IMR-90 (cell line): ENCODE measurements around the gene ANKRD40. TPM values are rescaled to one million over a fixed set of nuclear protein-coding genes. Genes with fewer than 3 reads are reported as not detected.

Experiments
- ATAC-seq: fragments of 200-7000 bp; cut with Tn5 transposase; 2 replicates; pipeline ENCODE4 v1.9.1; 2020; ENCODE audit warnings: low read depth, mild to moderate bottlenecking, moderate library complexity
- BruUV-seq: library from RNA; stranded (reverse); fragments of 400-500 nt; replicated peaks from 2 replicates; lab custom pipeline; 2021; lab: Mats Ljungman, UMichigan
- CTCF ChIA-PET: fragments of 300-600 bp; formaldehyde crosslinking; extraction: SDS; loops from one replicate; lab custom pipeline; 2021; ENCODE audit warnings: antibody characterized with exemption; lab: Yijun Ruan, JAX
- POLR2A ChIA-PET: fragments of 300-600 bp; sonication (Branson Sonifier 250); formaldehyde crosslinking; loops from one replicate; lab custom pipeline; 2022; ENCODE audit warnings: antibody characterized with exemption; ENCODE audit not compliant: unreplicated experiment; lab: Charles Lee
- DNase-seq: peaks from one replicate; pipeline ENCODE4 v3.0.0; 2013
- H2AFZ ChIP-seq: replicated peaks from 2 replicates; pipeline ENCODE3; 2013; ENCODE audit warnings: low read length, mild to moderate bottlenecking; ENCODE audit not compliant: poor library complexity
- H2AK5ac ChIP-seq: 2 replicates; pipeline ENCODE4 v1.6.1; 2013; ENCODE audit warnings: low read depth, low read length, inconsistent platforms
- H2AK9ac ChIP-seq: replicated peaks from 2 replicates; pipeline ENCODE3; 2013; ENCODE audit warnings: mild to moderate bottlenecking, low read depth, low read length, moderate library complexity; ENCODE audit not compliant: poor library complexity
- H2BK120ac ChIP-seq: 2 replicates; pipeline ENCODE4 v1.6.1; 2013; ENCODE audit warnings: low read depth, low read length, inconsistent platforms
- H2BK15ac ChIP-seq: 3 replicates; pipeline ENCODE4 v1.6.1; 2013; ENCODE audit warnings: low read depth, low read length, inconsistent platforms
- H2BK20ac ChIP-seq: 2 replicates; pipeline ENCODE4 v1.6.1; 2013; ENCODE audit warnings: low read depth, mild to moderate bottlenecking, inconsistent platforms, low read length, moderate library complexity
- H2BK5ac ChIP-seq: 2 replicates; pipeline ENCODE4 v1.6.1; 2013; ENCODE audit warnings: mild to moderate bottlenecking, low read depth, low read length, inconsistent platforms; ENCODE audit not compliant: poor library complexity, severe bottlenecking
- H3K14ac ChIP-seq: replicated peaks from 2 replicates; pipeline ENCODE4 v1.6.1; 2013; ENCODE audit warnings: low read depth, low read length, inconsistent platforms
- H3K18ac ChIP-seq: 2 replicates; pipeline ENCODE4 v1.6.1; 2013; ENCODE audit warnings: low read depth, low read length, control low read depth
- H3K23ac ChIP-seq: 2 replicates; pipeline ENCODE4 v1.6.1; 2013; ENCODE audit warnings: low read depth, low read length, inconsistent platforms
- H3K27ac ChIP-seq: 2 replicates; pipeline ENCODE4 v1.5.1; 2013; ENCODE audit warnings: mild to moderate bottlenecking, control low read depth, low read length; ENCODE audit not compliant: insufficient read depth
- H3K27me3 ChIP-seq: 2 replicates; pipeline ENCODE4 v1.6.1; 2013; ENCODE audit warnings: low read length; ENCODE audit not compliant: control insufficient read depth, insufficient read depth
- H3K36me3 ChIP-seq: 2 replicates; pipeline ENCODE4 v1.6.1; 2013; ENCODE audit warnings: low read length, mixed read lengths; ENCODE audit not compliant: control insufficient read depth, insufficient read depth
- H3K4ac ChIP-seq: 2 replicates; pipeline ENCODE4 v1.6.1; 2013; ENCODE audit warnings: low read depth, low read length, inconsistent platforms
- H3K4me1 ChIP-seq: 2 replicates; pipeline ENCODE4 v1.6.1; 2013; ENCODE audit warnings: low read length, mixed read lengths; ENCODE audit not compliant: control insufficient read depth, insufficient read depth
- H3K4me2 ChIP-seq: 2 replicates; pipeline ENCODE4 v1.6.1; 2013; ENCODE audit warnings: low read depth, mild to moderate bottlenecking, control low read depth, low read length, moderate library complexity
- H3K4me3 ChIP-seq: 2 replicates; pipeline ENCODE4 v1.5.1; 2013; ENCODE audit warnings: low read depth, mild to moderate bottlenecking, control low read depth, low read length, moderate library complexity; ENCODE audit not compliant: insufficient read depth
- H3K56ac ChIP-seq: 2 replicates; pipeline ENCODE4 v1.6.1; 2013; ENCODE audit warnings: low read length, inconsistent platforms; ENCODE audit not compliant: insufficient read depth; ENCODE audit errors: extremely low read depth
- H3K79me1 ChIP-seq, 2 experiments: 2 replicates each; pipeline ENCODE4 v1.6.1; 2013; ENCODE audit warnings: low read length in 2 of 2, inconsistent platforms in 1 of 2, low read depth in 1 of 2
- H3K9ac ChIP-seq: 2 replicates; pipeline ENCODE4 v1.6.1; 2013; ENCODE audit warnings: low read depth, low read length, control low read depth
- H3K9me1 ChIP-seq: 2 replicates; pipeline ENCODE4 v1.6.1; 2013; ENCODE audit warnings: low read length, inconsistent platforms; ENCODE audit not compliant: insufficient read depth
- H3K9me3 ChIP-seq: 2 replicates; pipeline ENCODE4 v1.6.1; 2013; ENCODE audit warnings: low read length; ENCODE audit not compliant: control insufficient read depth, insufficient read depth
- H4K20me1 ChIP-seq: 2 replicates; pipeline ENCODE4 v1.6.1; 2013; ENCODE audit warnings: low read length, inconsistent platforms; ENCODE audit not compliant: insufficient read depth
- H4K5ac ChIP-seq: 2 replicates; pipeline ENCODE4 v1.6.1; 2013; ENCODE audit warnings: mild to moderate bottlenecking, low read depth, low read length, control low read depth
- H4K8ac ChIP-seq, 2 experiments: 2 replicates each; pipeline ENCODE4 v1.6.1; 2013; ENCODE audit warnings: low read depth in 2 of 2, low read length in 2 of 2, control low read depth in 1 of 2, inconsistent platforms in 1 of 2
- H4K91ac ChIP-seq: 2 replicates; pipeline ENCODE4 v1.6.1; 2013; ENCODE audit warnings: low read depth, low read length, inconsistent platforms; ENCODE audit not compliant: insufficient read depth
- MAFK ChIP-seq: IDR thresholded peaks from 2 replicates; pipeline ENCODE4 v1.6.1; 2012; ENCODE audit warnings: low read depth, low read length, improper control_type of control experiment
- SMC3 ChIP-seq: fragments of 150-350 bp; IDR thresholded peaks from 2 replicates; pipeline ENCODE4 v1.6.1; 2016; ENCODE audit warnings: low read depth, mild to moderate bottlenecking, antibody characterized with exemption, low read length, moderate library complexity
- WGBS, 2 experiments: methylation state at CpG; one replicate each; pipeline versions ENCODE4 v1.1.5 to v1.1.7; 2013; ENCODE audit warnings: missing lambda C conversion rate in 2 of 2; ENCODE audit not compliant: insufficient read length in 1 of 2; ENCODE audit errors: extremely low coverage in 2 of 2; 5-methylcytosine and 5-hydroxymethylcytosine counted together
- dilution Hi-C: fragments of 300-500 bp; cut with HindIII; formaldehyde crosslinking; loops from one replicate; pipeline ENCODE4 v1.14.3; 2018; ENCODE audit warnings: low sequenced_read_pairs; ENCODE audit not compliant: unreplicated experiment
- in situ Hi-C: fragments of 300-500 bp; cut with MboI; formaldehyde crosslinking; loops from 3 replicates; pipeline ENCODE4 v1.14.3; 2019; ENCODE audit warnings: low sequenced_read_pairs, inconsistent platforms, mixed read lengths
- intact Hi-C: fragments of 100-400 bp; cut with micrococcal nuclease; formaldehyde crosslinking; loops from 2 replicates; pipeline ENCODE4 v1.10.0; 2022
- polyA plus RNA-seq, 3 experiments: library from polyadenylated mRNA; depleted of rRNA; stranded (reverse); fragments of >200 nt; gene quantifications; 2 replicates each; pipeline ENCODE4 v1.2.3, GENCODE V29; 2012; ENCODE audit warnings: low replicate concordance in 1 of 3
- total RNA-seq: library from RNA; depleted of rRNA; stranded (reverse); fragments of >200 nt; gene quantifications from 2 replicates; pipeline ENCODE4 v1.2.3, GENCODE V29; 2012

Gene ANKRD40
- total and polyA plus RNA-seq, 2 of the 4 experiments (the other 2 are of a cell fraction), result 23.4 to 35.8 TPM

GRCh38 chr17:50684288-50684611 is 23.5 kb downstream of the ANKRD40 start:
- no peak overlapping the region for H2AFZ ChIP-seq
- H3K4me2 ChIP-seq, result no peak overlapping the region
- H3K14ac ChIP-seq, result no peak overlapping the region
- no peak overlapping the region for H3K27ac ChIP-seq
- H4K8ac ChIP-seq, result no peak overlapping the region
- no peak overlapping the region for H3K56ac ChIP-seq
- no peaks in the 10 kb centered on the region for H3K36me3 ChIP-seq
- in situ Hi-C loops, result no loop called here
- WGBS, 2 experiments, result no CpG with 5 or more reads among the region's 5 CpGs
- H4K20me1 ChIP-seq, result no peaks in the 10 kb centered on the region
- H4K5ac ChIP-seq, result no peak overlapping the region
- H2BK120ac ChIP-seq, result no peak overlapping the region
- no peak overlapping the region for H2BK15ac ChIP-seq
- BruUV-seq, result no TSS peak
- H2AK5ac ChIP-seq, result peak overlapping the region; percentile 12; the same call in 1 of the 2 replicates
- POLR2A ChIA-PET, result no interaction called here
- no peak overlapping the region for H3K4ac ChIP-seq
- peaks cover 22% of the 10 kb centered on the region for H3K4me1 ChIP-seq
- CTCF ChIA-PET, result interaction anchor here (1.4 kb wide), 1 partner anchor 133 kb away, joined by 4 read pairs; no protein-coding TSS in a partner anchor
- peaks cover 20% of the 10 kb centered on the region for H3K9me1 ChIP-seq
- intact Hi-C loops, result no loop called here
- no peaks in the 10 kb centered on the region for H3K79me1 ChIP-seq
- no peak for DNase-seq
- TF ChIP-seq MAFK, result peak; percentile 54
- TF ChIP-seq SMC3, result no peak
- no peak overlapping the region for H3K4me3 ChIP-seq
- H3K18ac ChIP-seq, result no peak overlapping the region
- H3K23ac ChIP-seq, result no peak overlapping the region
- H4K91ac ChIP-seq, result no peak overlapping the region
- no peak overlapping the region for H2BK20ac ChIP-seq
- no peaks in the 10 kb centered on the region for H3K27me3 ChIP-seq
- no peak overlapping the region for H2AK9ac ChIP-seq
- H3K9me3 ChIP-seq, result no peaks in the 10 kb centered on the region
- H3K9ac ChIP-seq, result no peak overlapping the region
- dilution Hi-C loops, result no loop called here
- H2BK5ac ChIP-seq, result no peak overlapping the region
- ATAC-seq, result no peak
